Measurements from ENCODE around the gene DLG2. TPM values are rescaled to one million over a fixed set of nuclear protein-coding genes. Genes with fewer than 3 reads are reported as not detected.
A peak's percentile ranks its signal among the peaks of the same experiment; 100 is the strongest.

The DLG2 gene
- total and polyA plus RNA-seq, 2 of the 8 experiments (the other 6 are each of a cell fraction or from before 2014, with no cell fraction given): 1.7 to 14.3 TPM

DNA sequence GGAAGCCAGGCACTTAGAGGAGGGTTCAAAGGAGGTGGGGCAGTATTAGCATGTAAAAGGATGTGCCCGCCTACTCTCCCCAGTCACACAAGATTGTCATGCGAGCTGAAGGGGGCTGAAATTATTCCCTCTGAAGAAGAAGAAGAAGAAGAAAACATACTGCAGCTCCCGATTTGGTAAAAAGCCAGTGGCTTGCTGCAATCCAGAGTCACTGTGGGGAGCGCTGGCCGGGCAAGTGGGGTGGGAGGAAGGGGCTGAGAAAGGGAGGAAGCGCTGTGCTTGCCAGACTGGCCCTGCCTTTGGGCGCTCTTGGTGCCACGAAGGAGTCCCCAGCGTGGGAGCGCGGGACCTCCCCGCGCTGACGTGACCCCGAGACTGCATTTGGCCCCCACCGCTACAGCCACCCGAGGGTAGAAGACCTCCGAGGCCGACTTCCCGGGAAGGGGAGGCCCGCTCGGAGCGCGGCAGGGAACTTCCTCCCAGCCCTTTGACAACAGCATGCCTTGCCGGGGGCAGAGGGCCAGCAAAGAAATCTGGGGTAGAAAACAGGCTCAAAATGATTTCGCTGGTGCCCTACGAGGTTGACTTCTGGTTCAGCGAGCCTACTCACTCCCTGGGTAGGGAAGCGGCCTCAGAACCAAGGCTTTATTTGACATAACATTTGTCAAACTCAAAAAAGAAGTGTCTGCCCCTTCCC, 906.3 kb downstream of the DLG2 start:
- no peak overlapping the region for H4K8ac ChIP-seq (ENCODE audit: extremely low read depth, insufficient read depth, low read length)

More for the DNA sequence above, 906.3 kb downstream of the DLG2 start:
- peak overlapping the region; percentile 54 to 77 (median 68) for H3K4me3 ChIP-seq (ENCODE audit: extremely low read depth in 1 of 4, insufficient read depth in 2 of 4, low read depth in 3 of 4, low read length in 4 of 4)
- peak overlapping the region; percentile 56; the same call in 1 of the 2 replicates for H2AFZ ChIP-seq (ENCODE audit: low read length)
- H3K9me3 ChIP-seq (ENCODE audit: insufficient read depth in 2 of 2, low read depth in 1 of 2, low read length in 1 of 2): no peaks in the 10 kb centered on the region
- H4K20me1 ChIP-seq (replicated peaks in 1 of 2; ENCODE audit: control insufficient read depth in 1 of 2, insufficient read depth in 2 of 2, low read length in 2 of 2): no peaks in the 10 kb centered on the region
- H3K14ac ChIP-seq (ENCODE audit: insufficient read length): no peak overlapping the region
- H2BK120ac ChIP-seq (replicated peaks; ENCODE audit: low read depth, low read length): no peak overlapping the region
- H3K4me1 ChIP-seq (replicated peaks in 1 of 4; ENCODE audit: control insufficient read depth in 3 of 4, insufficient read depth in 4 of 4, low read length in 3 of 4): peaks cover 3 to 6% (median 5%) of the 10 kb centered on the region in 4 experiments; a peak in 5 of 7 replicates
- no peak overlapping the region for H3K4ac ChIP-seq (replicated peaks; ENCODE audit: insufficient read length, low read depth, low read length)
- no peaks in the 10 kb centered on the region for H3K79me2 ChIP-seq (ENCODE audit: control insufficient read depth in 1 of 2, insufficient read depth in 2 of 2, low read length in 2 of 2)
- no peak overlapping the region for H2BK5ac ChIP-seq (ENCODE audit: low read depth, low read length)
- no peak overlapping the region for H2BK12ac ChIP-seq (ENCODE audit: low read depth, low read length)
- H2BK20ac ChIP-seq (ENCODE audit: low read length): no peak overlapping the region
- no peak overlapping the region for H2AK5ac ChIP-seq (ENCODE audit: low read depth, low read length)
- FAIRE-seq (no peak), DNase-seq (ENCODE audit: low read depth in 1 of 2, low spot score in 2 of 2) (peak in 1 of 2 experiments; percentile 77)
- H3K4me2 ChIP-seq (ENCODE audit: insufficient read depth in 1 of 2, low read depth in 2 of 2, low read length in 2 of 2): peak overlapping the region; percentile 89 to 98
- H3K23ac ChIP-seq (ENCODE audit: insufficient read length): no peak overlapping the region
- CTCF ChIA-PET (ENCODE audit: partially characterized antibody): interaction anchor here (1.2 to 2.8 kb wide), 4 partner anchors 78 to 179 kb away, joined by 3 to 19 read pairs (median 15); no protein-coding TSS in a partner anchor
- POLR2A ChIA-PET (ENCODE audit: partially characterized antibody): interaction anchor here (0.9 to 1.8 kb wide), 3 partner anchors 22 to 165 kb away, joined by 3 to 6 read pairs (median 3); no protein-coding TSS in a partner anchor
- no peak overlapping the region; the same call in 1 of the 2 replicates for H3K18ac ChIP-seq (ENCODE audit: extremely low read depth, low read length)
- H3K56ac ChIP-seq (replicated peaks; ENCODE audit: insufficient read length, low read depth, low read length): no peak overlapping the region
- 0 out of 2 replicates have a peak, but pooled peaks have one; percentile 1 for TF ChIP-seq RBBP5 (IDR thresholded peaks at IDR 0.05; ENCODE audit: borderline replicate concordance, low read depth, low read length)
- TF ChIP-seq ASH2L (IDR thresholded peaks at IDR 0.05; ENCODE audit: low read length): peak; percentile 61
- no peak for TF ChIP-seq JUN (IDR thresholded peaks at IDR 0.05; ENCODE audit: low read depth, low read length)
- no peak for TF ChIP-seq RAD21 (IDR thresholded peaks at IDR 0.05 in 1 of 2, conservative IDR thresholded peaks at IDR 0.05 in 1 of 2; ENCODE audit: low read depth in 2 of 2, low read length in 2 of 2)
- TF ChIP-seq KDM4A (IDR thresholded peaks at IDR 0.05; ENCODE audit: low read depth, low read length, severe bottlenecking): peak; percentile 61
- no peak for TF ChIP-seq RNF2 (IDR thresholded peaks at IDR 0.05; ENCODE audit: borderline replicate concordance, low read depth, low read length, missing control alignments, poor library complexity, severe bottlenecking)
- TF ChIP-seq SIN3A (conservative IDR thresholded peaks at IDR 0.05 in 1 of 2, IDR thresholded peaks at IDR 0.05 in 1 of 2; ENCODE audit: low read depth in 1 of 2, low read length in 2 of 2): 0 out of 4 replicates have a peak, but pooled peaks of 1 of the 2 experiments have one; percentile 13
- TF ChIP-seq, protein P1, sequence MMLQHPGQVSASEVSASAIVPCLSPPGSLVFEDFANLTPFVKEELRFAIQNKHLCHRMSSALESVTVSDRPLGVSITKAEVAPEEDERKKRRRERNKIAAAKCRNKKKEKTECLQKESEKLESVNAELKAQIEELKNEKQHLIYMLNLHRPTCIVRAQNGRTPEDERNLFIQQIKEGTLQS (IDR thresholded peaks at IDR 0.05; ENCODE audit: insufficient read depth, low read depth, low read length): no peak
- peak; percentile 20; the same call in 1 of the 2 replicates for TF ChIP-seq PHF8 (conservative IDR thresholded peaks at IDR 0.05; ENCODE audit: low read depth, low read length)
- H4K5ac ChIP-seq (ENCODE audit: insufficient read length, low read depth, low read length): peak overlapping the region; percentile 3
- peaks cover 0 to 11% (median 2%) of the 10 kb centered on the region in 4 experiments; a peak in 4 of 7 replicates for H3K27me3 ChIP-seq (replicated peaks in 1 of 4; ENCODE audit: control insufficient read depth in 3 of 4, extremely low read depth in 1 of 4, insufficient read depth in 3 of 4, low read length in 3 of 4)
- H3K23me2 ChIP-seq (ENCODE audit: low read depth, low read length): peaks cover 6% of the 10 kb centered on the region
- H3K9ac ChIP-seq (replicated peaks in 1 of 4; ENCODE audit: extremely low read depth in 1 of 4, low read depth in 3 of 4, low read length in 3 of 4): peak overlapping the region in 1 of 4 experiments; percentile 54; a peak in 1 of 7 replicates
- H3K27ac ChIP-seq (ENCODE audit: low read depth, low read length): no peak overlapping the region
- 2% methylated on average over 15 of the region's 29 CpGs; no CpG with 5 or more reads in 1 of the 2 experiments for WGBS, 2 experiments (ENCODE audit: extremely low coverage in 1 of 2, insufficient coverage in 1 of 2, insufficient read length in 1 of 2, insufficient replicate concordance in 2 of 2, low coverage in 1 of 2, low lambda C conversion rate in 2 of 2, missing lambda C conversion rate in 1 of 2)
- no peak overlapping the region for H4K91ac ChIP-seq (replicated peaks; ENCODE audit: insufficient read length, low read length)
- H3K36me3 ChIP-seq (ENCODE audit: control insufficient read depth in 2 of 4, insufficient read depth in 4 of 4, low read length in 3 of 4): no peaks in the 10 kb centered on the region
- no peak overlapping the region for H2BK15ac ChIP-seq (ENCODE audit: low read length)
- H3K79me1 ChIP-seq (ENCODE audit: low read depth, low read length): no peaks in the 10 kb centered on the region
